K562 (cell line): ENCODE results near the gene FRMD4B. TPM values are rescaled to one million over a fixed set of nuclear protein-coding genes. Genes with fewer than 3 reads are reported as not detected.

ENCODE experiments used
- EWSR1 ChIP-seq: fragments of 450-650 bp; IDR thresholded peaks from 2 replicates; pipeline ENCODE4 v1.6.1; 2018; ENCODE audit warnings: borderline replicate concordance, mild to moderate bottlenecking, low read depth, moderate library complexity; ENCODE audit not compliant: partially characterized antibody
- HDGF ChIP-seq: fragments of 450-650 bp; IDR thresholded peaks from 2 replicates; pipeline ENCODE4 v1.6.1; 2016
- HNRNPUL1 ChIP-seq: fragments of 200-400 bp; formaldehyde crosslinking; IDR thresholded peaks from 2 replicates; pipeline ENCODE4 v1.6.1; 2017; ENCODE audit warnings: low read length
- NBN ChIP-seq: fragments of 450-650 bp; IDR thresholded peaks from 2 replicates; pipeline ENCODE4 v1.6.1; 2016; ENCODE audit warnings: low read depth, mild to moderate bottlenecking
- POLR2G ChIP-seq: fragments of 200-400 bp; formaldehyde crosslinking; IDR thresholded peaks from 2 replicates; pipeline ENCODE4 v1.6.1; 2017; ENCODE audit warnings: low read depth, mild to moderate bottlenecking, antibody characterized with exemption, low read length, moderate library complexity
- RHOXF2B ChIP-seq: fragments of 250-450 bp; sonication (Bioruptor Pico); conservative IDR thresholded peaks from 2 replicates; pipeline ENCODE4 v1.5.1; 2021
- ZKSCAN1 ChIP-seq: fragments of 150-350 bp; IDR thresholded peaks from 2 replicates; pipeline ENCODE4 v1.6.1; 2016; ENCODE audit warnings: low read depth, low read length
- ZNF75A ChIP-seq: fragments of 450-650 bp; formaldehyde crosslinking; IDR thresholded peaks from 2 replicates; pipeline ENCODE4 v1.4.0; 2020; ENCODE audit warnings: mild to moderate bottlenecking
- polyA plus RNA-seq, 8 experiments: library from polyadenylated mRNA; depleted of rRNA in 4 of 8; stranded (reverse) in 5 of 8; unstranded in 3 of 8; fragments of >200 nt; fragmentation: Nextera tagmentation in 2 of 8; fragmentation: Illumina TruSeq in 1 of 8; extraction: Ambion mirVana in 2 of 8; extraction: Trizol in 1 of 8; gene quantifications; 2 replicates each; pipeline versions ENCODE4 v1.2.1 to v1.2.3, GENCODE V29; 2011 to 2014; ENCODE audit warnings: inconsistent platforms in 1 of 8, missing spikeins in 1 of 8
- total RNA-seq, 7 experiments: library from RNA; depleted of rRNA in 6 of 7; stranded (reverse); fragments of >200 nt in 6 of 7; fragmentation: Illumina TruSeq in 2 of 7; extraction: Trizol in 2 of 7; gene quantifications; 2 replicates each; pipeline versions ENCODE4 v1.2.1 to v1.2.3, GENCODE V29; 2011 to 2021; ENCODE audit warnings: low replicate concordance in 1 of 7
- TF ChIP-seq, protein P1 (sequence below): fragments of 200-600 bp; sonication (generic); IDR thresholded peaks from one replicate; pipeline ENCODE4 v1.6.1; 2012; ENCODE audit warnings: mild to moderate bottlenecking, low read depth, low read length, inconsistent platforms
- TF ChIP-seq, protein P2 (sequence below), 2 experiments: fragments of 450-650 bp in 1 of 2; IDR thresholded peaks; 2 replicates each; pipeline ENCODE4 v1.6.1; 2011 to 2017; ENCODE audit warnings: low read depth in 2 of 2, antibody characterized with exemption in 1 of 2, borderline replicate concordance in 1 of 2, low read length in 1 of 2, mild to moderate bottlenecking in 1 of 2, mixed read lengths in 1 of 2; ENCODE audit not compliant: control insufficient read depth in 1 of 2
- TF ChIP-seq, protein P3 (sequence below): sonication (generic); formaldehyde crosslinking; IDR thresholded peaks from 2 replicates; pipeline ENCODE4 v1.8.0; 2023; ENCODE audit warnings: mild to moderate bottlenecking, missing genetic modification reagents

The FRMD4B gene
- total and polyA plus RNA-seq, 9 of the 15 experiments (the other 6 are each of a cell fraction or from before 2014, with no cell fraction given), result 0.03 to 0.09 (median 0.04) TPM; not detected in 3

DNA sequence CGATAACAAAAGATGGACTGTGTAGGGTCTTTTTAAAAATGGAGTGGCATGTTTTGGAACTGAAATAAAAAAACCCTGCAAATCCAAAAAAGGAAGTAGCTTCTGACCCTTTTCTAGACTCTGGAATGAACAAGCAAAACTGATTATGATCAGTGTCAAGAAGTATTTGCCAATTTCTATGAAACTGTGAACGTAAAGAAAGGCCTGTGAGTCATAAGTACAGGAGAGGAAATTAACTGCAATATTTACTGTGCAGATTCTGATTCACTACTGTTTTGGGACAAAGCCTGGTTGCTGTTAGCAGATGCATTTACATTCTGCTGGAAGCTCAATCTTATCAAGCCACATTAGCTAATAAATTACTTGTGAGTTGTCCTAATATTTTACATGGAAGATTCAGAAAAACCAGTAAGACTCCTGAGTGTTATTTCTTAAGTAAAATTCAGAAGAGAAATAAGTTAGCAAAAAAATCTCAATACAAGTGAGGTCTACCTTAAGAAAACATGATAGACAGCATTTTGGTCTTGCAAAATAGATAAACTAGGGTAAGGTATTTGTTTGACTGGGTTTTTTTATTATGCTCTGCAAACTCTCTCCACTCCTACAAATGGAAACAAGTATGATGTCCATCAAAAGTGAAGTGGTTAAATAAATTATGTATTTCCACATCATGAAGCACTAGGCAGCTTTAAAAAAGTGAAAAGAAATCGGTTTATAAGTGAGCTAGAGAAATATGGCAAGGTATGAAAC lies 173.3 kb downstream of the FRMD4B start (continued):
- TF ChIP-seq, protein P1, sequence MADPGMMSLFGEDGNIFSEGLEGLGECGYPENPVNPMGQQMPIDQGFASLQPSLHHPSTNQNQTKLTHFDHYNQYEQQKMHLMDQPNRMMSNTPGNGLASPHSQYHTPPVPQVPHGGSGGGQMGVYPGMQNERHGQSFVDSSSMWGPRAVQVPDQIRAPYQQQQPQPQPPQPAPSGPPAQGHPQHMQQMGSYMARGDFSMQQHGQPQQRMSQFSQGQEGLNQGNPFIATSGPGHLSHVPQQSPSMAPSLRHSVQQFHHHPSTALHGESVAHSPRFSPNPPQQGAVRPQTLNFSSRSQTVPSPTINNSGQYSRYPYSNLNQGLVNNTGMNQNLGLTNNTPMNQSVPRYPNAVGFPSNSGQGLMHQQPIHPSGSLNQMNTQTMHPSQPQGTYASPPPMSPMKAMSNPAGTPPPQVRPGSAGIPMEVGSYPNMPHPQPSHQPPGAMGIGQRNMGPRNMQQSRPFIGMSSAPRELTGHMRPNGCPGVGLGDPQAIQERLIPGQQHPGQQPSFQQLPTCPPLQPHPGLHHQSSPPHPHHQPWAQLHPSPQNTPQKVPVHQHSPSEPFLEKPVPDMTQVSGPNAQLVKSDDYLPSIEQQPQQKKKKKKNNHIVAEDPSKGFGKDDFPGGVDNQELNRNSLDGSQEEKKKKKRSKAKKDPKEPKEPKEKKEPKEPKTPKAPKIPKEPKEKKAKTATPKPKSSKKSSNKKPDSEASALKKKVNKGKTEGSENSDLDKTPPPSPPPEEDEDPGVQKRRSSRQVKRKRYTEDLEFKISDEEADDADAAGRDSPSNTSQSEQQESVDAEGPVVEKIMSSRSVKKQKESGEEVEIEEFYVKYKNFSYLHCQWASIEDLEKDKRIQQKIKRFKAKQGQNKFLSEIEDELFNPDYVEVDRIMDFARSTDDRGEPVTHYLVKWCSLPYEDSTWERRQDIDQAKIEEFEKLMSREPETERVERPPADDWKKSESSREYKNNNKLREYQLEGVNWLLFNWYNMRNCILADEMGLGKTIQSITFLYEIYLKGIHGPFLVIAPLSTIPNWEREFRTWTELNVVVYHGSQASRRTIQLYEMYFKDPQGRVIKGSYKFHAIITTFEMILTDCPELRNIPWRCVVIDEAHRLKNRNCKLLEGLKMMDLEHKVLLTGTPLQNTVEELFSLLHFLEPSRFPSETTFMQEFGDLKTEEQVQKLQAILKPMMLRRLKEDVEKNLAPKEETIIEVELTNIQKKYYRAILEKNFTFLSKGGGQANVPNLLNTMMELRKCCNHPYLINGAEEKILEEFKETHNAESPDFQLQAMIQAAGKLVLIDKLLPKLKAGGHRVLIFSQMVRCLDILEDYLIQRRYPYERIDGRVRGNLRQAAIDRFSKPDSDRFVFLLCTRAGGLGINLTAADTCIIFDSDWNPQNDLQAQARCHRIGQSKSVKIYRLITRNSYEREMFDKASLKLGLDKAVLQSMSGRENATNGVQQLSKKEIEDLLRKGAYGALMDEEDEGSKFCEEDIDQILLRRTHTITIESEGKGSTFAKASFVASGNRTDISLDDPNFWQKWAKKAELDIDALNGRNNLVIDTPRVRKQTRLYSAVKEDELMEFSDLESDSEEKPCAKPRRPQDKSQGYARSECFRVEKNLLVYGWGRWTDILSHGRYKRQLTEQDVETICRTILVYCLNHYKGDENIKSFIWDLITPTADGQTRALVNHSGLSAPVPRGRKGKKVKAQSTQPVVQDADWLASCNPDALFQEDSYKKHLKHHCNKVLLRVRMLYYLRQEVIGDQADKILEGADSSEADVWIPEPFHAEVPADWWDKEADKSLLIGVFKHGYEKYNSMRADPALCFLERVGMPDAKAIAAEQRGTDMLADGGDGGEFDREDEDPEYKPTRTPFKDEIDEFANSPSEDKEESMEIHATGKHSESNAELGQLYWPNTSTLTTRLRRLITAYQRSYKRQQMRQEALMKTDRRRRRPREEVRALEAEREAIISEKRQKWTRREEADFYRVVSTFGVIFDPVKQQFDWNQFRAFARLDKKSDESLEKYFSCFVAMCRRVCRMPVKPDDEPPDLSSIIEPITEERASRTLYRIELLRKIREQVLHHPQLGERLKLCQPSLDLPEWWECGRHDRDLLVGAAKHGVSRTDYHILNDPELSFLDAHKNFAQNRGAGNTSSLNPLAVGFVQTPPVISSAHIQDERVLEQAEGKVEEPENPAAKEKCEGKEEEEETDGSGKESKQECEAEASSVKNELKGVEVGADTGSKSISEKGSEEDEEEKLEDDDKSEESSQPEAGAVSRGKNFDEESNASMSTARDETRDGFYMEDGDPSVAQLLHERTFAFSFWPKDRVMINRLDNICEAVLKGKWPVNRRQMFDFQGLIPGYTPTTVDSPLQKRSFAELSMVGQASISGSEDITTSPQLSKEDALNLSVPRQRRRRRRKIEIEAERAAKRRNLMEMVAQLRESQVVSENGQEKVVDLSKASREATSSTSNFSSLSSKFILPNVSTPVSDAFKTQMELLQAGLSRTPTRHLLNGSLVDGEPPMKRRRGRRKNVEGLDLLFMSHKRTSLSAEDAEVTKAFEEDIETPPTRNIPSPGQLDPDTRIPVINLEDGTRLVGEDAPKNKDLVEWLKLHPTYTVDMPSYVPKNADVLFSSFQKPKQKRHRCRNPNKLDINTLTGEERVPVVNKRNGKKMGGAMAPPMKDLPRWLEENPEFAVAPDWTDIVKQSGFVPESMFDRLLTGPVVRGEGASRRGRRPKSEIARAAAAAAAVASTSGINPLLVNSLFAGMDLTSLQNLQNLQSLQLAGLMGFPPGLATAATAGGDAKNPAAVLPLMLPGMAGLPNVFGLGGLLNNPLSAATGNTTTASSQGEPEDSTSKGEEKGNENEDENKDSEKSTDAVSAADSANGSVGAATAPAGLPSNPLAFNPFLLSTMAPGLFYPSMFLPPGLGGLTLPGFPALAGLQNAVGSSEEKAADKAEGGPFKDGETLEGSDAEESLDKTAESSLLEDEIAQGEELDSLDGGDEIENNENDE, result no peak
- TF ChIP-seq RHOXF2B (CRISPR knock-in tag) (no peak), POLR2G (no peak), NBN (no peak), HDGF (no peak), ZNF75A (CRISPR knock-in tag) (no peak), EWSR1 (no peak), ZKSCAN1 (no peak), HNRNPUL1 (no peak)
- TF ChIP-seq, protein P2, sequence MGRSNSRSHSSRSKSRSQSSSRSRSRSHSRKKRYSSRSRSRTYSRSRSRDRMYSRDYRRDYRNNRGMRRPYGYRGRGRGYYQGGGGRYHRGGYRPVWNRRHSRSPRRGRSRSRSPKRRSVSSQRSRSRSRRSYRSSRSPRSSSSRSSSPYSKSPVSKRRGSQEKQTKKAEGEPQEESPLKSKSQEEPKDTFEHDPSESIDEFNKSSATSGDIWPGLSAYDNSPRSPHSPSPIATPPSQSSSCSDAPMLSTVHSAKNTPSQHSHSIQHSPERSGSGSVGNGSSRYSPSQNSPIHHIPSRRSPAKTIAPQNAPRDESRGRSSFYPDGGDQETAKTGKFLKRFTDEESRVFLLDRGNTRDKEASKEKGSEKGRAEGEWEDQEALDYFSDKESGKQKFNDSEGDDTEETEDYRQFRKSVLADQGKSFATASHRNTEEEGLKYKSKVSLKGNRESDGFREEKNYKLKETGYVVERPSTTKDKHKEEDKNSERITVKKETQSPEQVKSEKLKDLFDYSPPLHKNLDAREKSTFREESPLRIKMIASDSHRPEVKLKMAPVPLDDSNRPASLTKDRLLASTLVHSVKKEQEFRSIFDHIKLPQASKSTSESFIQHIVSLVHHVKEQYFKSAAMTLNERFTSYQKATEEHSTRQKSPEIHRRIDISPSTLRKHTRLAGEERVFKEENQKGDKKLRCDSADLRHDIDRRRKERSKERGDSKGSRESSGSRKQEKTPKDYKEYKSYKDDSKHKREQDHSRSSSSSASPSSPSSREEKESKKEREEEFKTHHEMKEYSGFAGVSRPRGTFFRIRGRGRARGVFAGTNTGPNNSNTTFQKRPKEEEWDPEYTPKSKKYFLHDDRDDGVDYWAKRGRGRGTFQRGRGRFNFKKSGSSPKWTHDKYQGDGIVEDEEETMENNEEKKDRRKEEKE (IDR thresholded peaks at IDR 0.05; ENCODE audit: borderline replicate concordance in 1 of 2, control insufficient read depth in 1 of 2, low read depth in 2 of 2, low read length in 1 of 2), result no peak
- TF ChIP-seq, protein P3, sequence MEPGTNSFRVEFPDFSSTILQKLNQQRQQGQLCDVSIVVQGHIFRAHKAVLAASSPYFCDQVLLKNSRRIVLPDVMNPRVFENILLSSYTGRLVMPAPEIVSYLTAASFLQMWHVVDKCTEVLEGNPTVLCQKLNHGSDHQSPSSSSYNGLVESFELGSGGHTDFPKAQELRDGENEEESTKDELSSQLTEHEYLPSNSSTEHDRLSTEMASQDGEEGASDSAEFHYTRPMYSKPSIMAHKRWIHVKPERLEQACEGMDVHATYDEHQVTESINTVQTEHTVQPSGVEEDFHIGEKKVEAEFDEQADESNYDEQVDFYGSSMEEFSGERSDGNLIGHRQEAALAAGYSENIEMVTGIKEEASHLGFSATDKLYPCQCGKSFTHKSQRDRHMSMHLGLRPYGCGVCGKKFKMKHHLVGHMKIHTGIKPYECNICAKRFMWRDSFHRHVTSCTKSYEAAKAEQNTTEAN (CRISPR knock-in tag), result no peak
